Glutamatergic neuron (in vitro differentiated cells): ENCODE results near the gene ZSCAN2. TPM values are rescaled to one million over a fixed set of nuclear protein-coding genes. Genes with fewer than 3 reads are reported as not detected.
"Not testable (repeated sequence)": the region's sequence is repeated elsewhere in the genome, so short reads cannot be mapped to it uniquely, and the experiment has no call there.

Source experiments
- DNase-seq: peaks from one replicate; pipeline ENCODE4 v3.0.0; 2022
- H3K27ac Mint-ChIP-seq: one replicate; pipeline ENCODE4 v1.8.0; 2020; ENCODE audit warnings: mild to moderate bottlenecking, mixed read lengths, inconsistent platforms; ENCODE audit not compliant: unreplicated experiment
- H3K27me3 Mint-ChIP-seq: one replicate; pipeline ENCODE4 v1.8.0; 2020; ENCODE audit warnings: mild to moderate bottlenecking, moderate library complexity, mixed read lengths, inconsistent platforms; ENCODE audit not compliant: unreplicated experiment
- H3K36me3 Mint-ChIP-seq: one replicate; pipeline ENCODE4 v1.8.0; 2020; ENCODE audit warnings: mild to moderate bottlenecking, mixed read lengths, inconsistent platforms; ENCODE audit not compliant: unreplicated experiment
- H3K4me1 Mint-ChIP-seq: one replicate; pipeline ENCODE4 v1.8.0; 2020; ENCODE audit warnings: mild to moderate bottlenecking, low read depth, mixed read lengths, inconsistent platforms; ENCODE audit not compliant: unreplicated experiment
- H3K4me3 Mint-ChIP-seq: one replicate; pipeline ENCODE4 v1.8.0; 2020; ENCODE audit warnings: mild to moderate bottlenecking, mixed read lengths, inconsistent platforms; ENCODE audit not compliant: unreplicated experiment
- H3K9me3 Mint-ChIP-seq: one replicate; pipeline ENCODE4 v1.8.0; 2020; ENCODE audit warnings: mild to moderate bottlenecking, moderate library complexity, mixed read lengths, inconsistent platforms; ENCODE audit not compliant: unreplicated experiment
- CTCF ChIP-seq: fragments of 200-600 bp; sonication (generic); IDR thresholded peaks from one replicate; pipeline ENCODE4 v1.5.0; 2021; ENCODE audit not compliant: partially characterized antibody, unreplicated experiment
- long read RNA-seq: library from polyadenylated mRNA; unstranded; transcript quantifications from one replicate; pipeline ENCODE4 v2.0.0, GENCODE V29; 2020; ENCODE audit not compliant: unreplicated experiment
- total RNA-seq: library from RNA; stranded (reverse); fragmentation: NEBNext Ultra II Directional; extraction: Animal tissue kit (Norgen Biotek cat#: 25700); gene quantifications from one replicate; pipeline ENCODE4 v1.2.1, GENCODE V29; 2021; ENCODE audit not compliant: unreplicated experiment

ZSCAN2 gene
- 40.0 TPM for total RNA-seq
- long read RNA-seq, transcript ZSCAN2-205 (3 exons, 906 nt) = major isoform, 12 of 21 reads
- long read RNA-seq, partial matches to known transcripts = 1 of 21 reads
- long read RNA-seq, other reads (novel, unspliced or antisense) = 7 of 21 reads

- peak within 1 kb of the TSS; percentile 96 for H3K27ac Mint-ChIP-seq
- peaks cover 4% of the 10 kb centered on the region for H3K36me3 Mint-ChIP-seq
- H3K27me3 Mint-ChIP-seq = peaks cover 10% of the 10 kb centered on the region
- peaks cover 5% of the 10 kb centered on the region for H3K9me3 Mint-ChIP-seq
- H3K4me1 Mint-ChIP-seq = peaks cover 22% of the 10 kb centered on the region
- peak; percentile 98 for DNase-seq
- TF ChIP-seq CTCF = no peak
- H3K4me3 Mint-ChIP-seq = peak within 1 kb of the TSS; percentile 97
Measured at GRCh38 chr15:84600687-84601554, at the start of gene ZSCAN2. ZSCAN2 (plus strand) TSS chr15:84601009; CDS start chr15:84603928, 2,919 bp downstream.

GRCh38 chr15:84551624-84552023, 49.2 kb upstream of the ZSCAN2 start:
- not testable (repeated sequence) for H3K27me3 Mint-ChIP-seq, H3K36me3 Mint-ChIP-seq, H3K27ac Mint-ChIP-seq, DNase-seq, H3K9me3 Mint-ChIP-seq, H3K4me1 Mint-ChIP-seq, H3K4me3 Mint-ChIP-seq

GRCh38 chr15:84552896-84553295, 47.9 kb upstream of the ZSCAN2 start:
- Mint-ChIP-seq H3K4me1 (peaks cover 5% of the 10 kb centered on the region), H3K9me3 (no peaks in the 10 kb centered on the region), H3K4me3 (no peak overlapping the region), H3K27ac (no peak overlapping the region), H3K27me3 (no peaks in the 10 kb centered on the region), H3K36me3 (peaks cover 4% of the 10 kb centered on the region)
- no peak for DNase-seq
- TF ChIP-seq CTCF = no peak

GRCh38 chr15:84556690-84557089, 44.1 kb upstream of the ZSCAN2 start:
- H3K27me3 Mint-ChIP-seq, H3K36me3 Mint-ChIP-seq, H3K4me1 Mint-ChIP-seq, H3K27ac Mint-ChIP-seq, H3K4me3 Mint-ChIP-seq, H3K9me3 Mint-ChIP-seq, DNase-seq: not testable (repeated sequence)

GRCh38 chr15:84568021-84568420, 32.8 kb upstream of the ZSCAN2 start:
- DNase-seq, H3K9me3 Mint-ChIP-seq, H3K36me3 Mint-ChIP-seq, H3K27ac Mint-ChIP-seq: not testable (repeated sequence)
- peaks cover 19% of the 10 kb centered on the region for H3K4me1 Mint-ChIP-seq
- H3K4me3 Mint-ChIP-seq = peak overlapping the region; percentile 95
- peaks cover 11% of the 10 kb centered on the region for H3K27me3 Mint-ChIP-seq

GRCh38 chr15:84570164-84570735, 30.6 kb upstream of the ZSCAN2 start:
- Mint-ChIP-seq H3K27ac (peak overlapping the region; percentile 87), H3K4me1 (peaks cover 19% of the 10 kb centered on the region), H3K9me3 (peaks cover 9% of the 10 kb centered on the region), H3K36me3 (no peaks in the 10 kb centered on the region), H3K27me3 (peaks cover 11% of the 10 kb centered on the region), H3K4me3 (peak overlapping the region; percentile 95)
- DNase-seq = peak; percentile 44
- no peak for TF ChIP-seq CTCF
